Neural crest cell (in vitro differentiated cells): ENCODE data around the gene ARMH3. TPM values are rescaled to one million over a fixed set of nuclear protein-coding genes. Genes with fewer than 3 reads are reported as not detected.

Experiments
- DNase-seq: peaks from one replicate; pipeline ENCODE4 v3.0.0; 2021; ENCODE audit warnings: low read depth, mixed read lengths, low spot score
- H3K27ac Mint-ChIP-seq: one replicate; pipeline ENCODE4 v1.8.0; 2021; ENCODE audit warnings: mild to moderate bottlenecking, mixed read lengths; ENCODE audit not compliant: unreplicated experiment
- H3K27me3 Mint-ChIP-seq: 2 replicates; pipeline ENCODE4 v1.8.0; 2021; ENCODE audit warnings: low read depth, mild to moderate bottlenecking, mixed read lengths
- H3K36me3 Mint-ChIP-seq: 2 replicates; pipeline ENCODE4 v1.8.0; 2021; ENCODE audit warnings: low read depth, mild to moderate bottlenecking, mixed read lengths
- H3K4me1 Mint-ChIP-seq: 2 replicates; pipeline ENCODE4 v1.8.0; 2021; ENCODE audit warnings: mixed read lengths
- H3K4me3 Mint-ChIP-seq: one replicate; pipeline ENCODE4 v1.8.0; 2021; ENCODE audit warnings: mild to moderate bottlenecking, mixed read lengths
- H3K9me3 Mint-ChIP-seq: 2 replicates; pipeline ENCODE4 v1.8.0; 2021; ENCODE audit warnings: mixed read lengths
- CTCF ChIP-seq: fragments of 200-600 bp; sonication (generic); conservative IDR thresholded peaks from 2 replicates; pipeline ENCODE4 v1.5.0; 2021; ENCODE audit warnings: antibody characterized with exemption, mild to moderate bottlenecking
- total RNA-seq: library from RNA; stranded (reverse); gene quantifications from 2 replicates; pipeline ENCODE4 v1.2.1, GENCODE V29; 2021

ARMH3 gene
- total RNA-seq, 1 donor from 2014 or later = 24.4 TPM

DNA sequence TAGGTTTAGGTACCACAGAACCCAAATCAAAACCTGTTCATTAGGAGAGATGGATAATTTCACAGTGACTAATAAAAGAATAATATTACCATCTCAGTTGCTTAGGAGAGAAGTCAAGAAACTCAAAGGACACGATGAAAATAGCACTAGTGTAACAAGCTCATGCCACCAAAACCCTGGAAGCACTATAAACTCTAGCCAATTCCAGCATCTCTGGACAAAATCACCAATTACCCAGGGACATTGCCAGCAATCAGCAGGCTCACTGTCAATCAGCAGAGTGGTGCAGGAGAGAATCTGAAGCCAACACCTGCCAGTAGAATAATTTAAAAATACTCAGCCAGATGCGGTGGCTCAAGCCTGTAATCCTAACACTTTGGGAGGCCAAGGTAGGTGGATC is 88.9 kb downstream of the ARMH3 start:
- Mint-ChIP-seq H3K4me3 (no peak overlapping the region), H3K36me3 (peaks cover 5% of the 10 kb centered on the region), H3K9me3 (no peaks in the 10 kb centered on the region), H3K4me1 (no peaks in the 10 kb centered on the region), H3K27ac (no peak overlapping the region), H3K27me3 (no peaks in the 10 kb centered on the region)
- TF ChIP-seq CTCF = no peak
- no peak for DNase-seq

DNA sequence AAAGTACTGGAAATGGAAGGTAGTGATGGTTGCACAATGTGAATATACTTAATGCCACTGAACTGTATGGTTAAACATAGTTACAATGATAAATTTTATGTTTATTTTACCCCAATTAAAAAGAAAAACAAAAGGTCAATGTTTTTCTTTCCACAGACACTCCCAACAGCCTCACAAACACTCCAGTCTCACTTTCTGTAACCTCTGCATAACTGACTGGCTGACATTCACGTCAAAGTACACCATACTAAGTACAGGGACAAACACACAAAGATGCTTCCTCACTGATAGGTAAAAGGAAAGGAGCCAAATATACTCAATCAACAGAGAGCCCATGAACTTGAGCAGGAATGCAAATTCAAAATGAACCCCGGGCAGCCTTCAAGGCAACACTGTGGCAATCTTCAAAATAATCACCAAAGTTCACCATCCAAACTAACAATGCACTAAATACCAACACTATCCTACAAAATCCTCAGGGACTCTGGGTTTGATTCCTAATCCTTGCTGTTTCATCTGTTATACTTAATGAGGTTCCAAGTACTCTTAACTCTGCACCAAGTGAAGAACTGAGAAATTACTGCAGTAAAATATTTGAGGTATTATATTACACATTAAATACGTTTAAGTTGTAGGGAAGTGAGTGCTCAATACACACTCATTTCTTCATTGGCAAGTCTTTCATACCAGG is 90.8 kb downstream of the ARMH3 start:
- H3K27ac Mint-ChIP-seq = no peak overlapping the region
- no peaks in the 10 kb centered on the region for H3K4me1 Mint-ChIP-seq
- H3K36me3 Mint-ChIP-seq = peaks cover 5% of the 10 kb centered on the region
- H3K9me3 Mint-ChIP-seq = no peaks in the 10 kb centered on the region
- no peak overlapping the region for H3K4me3 Mint-ChIP-seq
- TF ChIP-seq CTCF = no peak
- no peaks in the 10 kb centered on the region for H3K27me3 Mint-ChIP-seq
- no peak for DNase-seq

DNA sequence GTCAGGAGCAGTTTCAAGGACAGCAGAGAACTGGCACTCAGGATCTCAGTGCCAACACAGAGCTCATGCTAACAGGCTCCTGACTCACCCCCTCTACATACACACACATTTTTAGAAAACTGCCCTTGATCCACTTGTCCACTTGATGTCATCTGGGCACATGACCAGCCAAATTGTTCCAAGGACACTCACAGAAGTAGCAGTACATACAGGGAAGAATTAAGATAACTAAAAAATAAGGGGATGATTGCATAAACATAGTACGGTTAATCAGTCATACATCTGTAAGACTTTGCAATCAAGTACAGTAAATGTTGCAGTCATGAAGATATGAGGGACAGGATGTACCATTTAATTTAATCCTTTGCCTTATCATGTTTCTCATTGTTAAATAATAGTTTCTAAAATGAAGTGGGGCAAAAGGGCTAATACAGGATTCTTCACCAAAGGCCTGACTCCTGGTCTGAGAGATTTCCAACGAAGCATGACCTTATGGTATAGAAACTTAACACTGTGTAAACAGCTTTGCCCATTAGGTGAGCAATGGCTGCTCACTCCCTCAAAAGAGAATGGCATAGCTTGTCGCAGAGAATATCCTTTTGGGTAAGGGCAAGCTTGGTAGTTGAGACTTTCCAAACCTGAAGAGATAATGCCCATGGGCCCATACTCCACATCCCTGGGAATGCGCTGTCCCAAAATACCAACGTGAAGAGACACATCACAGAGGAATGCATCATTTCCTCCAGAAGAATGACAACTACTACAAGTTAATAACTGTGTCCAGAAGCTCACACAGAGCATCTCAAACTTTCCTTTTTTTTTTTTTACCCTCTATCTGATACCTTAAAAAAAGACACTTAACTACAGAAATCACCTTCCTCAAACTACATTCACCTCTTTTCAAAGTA is 94.1 kb downstream of the ARMH3 start:
- Mint-ChIP-seq H3K27ac (no peak overlapping the region), H3K27me3 (no peaks in the 10 kb centered on the region)

GRCh38 chr10:101960879-101961395 is 95.0 kb downstream of the ARMH3 start:
- Mint-ChIP-seq H3K27ac (no peak overlapping the region), H3K4me3 (no peak overlapping the region), H3K27me3 (no peaks in the 10 kb centered on the region), H3K9me3 (no peaks in the 10 kb centered on the region), H3K36me3 (peaks cover 8% of the 10 kb centered on the region), H3K4me1 (peaks cover 16% of the 10 kb centered on the region)
- DNase-seq = no peak
- no peak for TF ChIP-seq CTCF

More for the DNA sequence above, 94.1 kb downstream of the ARMH3 start:
- no peak for DNase-seq
- no peak for TF ChIP-seq CTCF
- peaks cover 10% of the 10 kb centered on the region for H3K4me1 Mint-ChIP-seq
- no peaks in the 10 kb centered on the region for H3K9me3 Mint-ChIP-seq
- H3K4me3 Mint-ChIP-seq = no peak overlapping the region
- peaks cover 5% of the 10 kb centered on the region for H3K36me3 Mint-ChIP-seq

GRCh38 chr10:101959346-101959916 is 96.5 kb downstream of the ARMH3 start:
- H3K36me3 Mint-ChIP-seq = peaks cover 8% of the 10 kb centered on the region
- no peak for TF ChIP-seq CTCF
- H3K4me3 Mint-ChIP-seq = no peak overlapping the region
- no peaks in the 10 kb centered on the region for H3K9me3 Mint-ChIP-seq
- peaks cover 17% of the 10 kb centered on the region for H3K4me1 Mint-ChIP-seq
- DNase-seq = no peak
- peak overlapping the region; percentile 45 for H3K27ac Mint-ChIP-seq
- H3K27me3 Mint-ChIP-seq = no peaks in the 10 kb centered on the region
